Right hindlimb (tissue), 1 donor: ENCODE results near the gene INTS7.
"Not testable (repeated sequence)": the region's sequence is repeated elsewhere in the genome, so short reads cannot be mapped to it uniquely, and the experiment has no call there.

ENCODE experiments used
- DNase-seq: peaks from one replicate; pipeline ENCODE4 v3.0.0-alpha.2; 2018

INTS7 gene

GRCh38 chr1:211973541-211973940, 61.8 kb downstream of the INTS7 start:
- no peak for DNase-seq

DNA sequence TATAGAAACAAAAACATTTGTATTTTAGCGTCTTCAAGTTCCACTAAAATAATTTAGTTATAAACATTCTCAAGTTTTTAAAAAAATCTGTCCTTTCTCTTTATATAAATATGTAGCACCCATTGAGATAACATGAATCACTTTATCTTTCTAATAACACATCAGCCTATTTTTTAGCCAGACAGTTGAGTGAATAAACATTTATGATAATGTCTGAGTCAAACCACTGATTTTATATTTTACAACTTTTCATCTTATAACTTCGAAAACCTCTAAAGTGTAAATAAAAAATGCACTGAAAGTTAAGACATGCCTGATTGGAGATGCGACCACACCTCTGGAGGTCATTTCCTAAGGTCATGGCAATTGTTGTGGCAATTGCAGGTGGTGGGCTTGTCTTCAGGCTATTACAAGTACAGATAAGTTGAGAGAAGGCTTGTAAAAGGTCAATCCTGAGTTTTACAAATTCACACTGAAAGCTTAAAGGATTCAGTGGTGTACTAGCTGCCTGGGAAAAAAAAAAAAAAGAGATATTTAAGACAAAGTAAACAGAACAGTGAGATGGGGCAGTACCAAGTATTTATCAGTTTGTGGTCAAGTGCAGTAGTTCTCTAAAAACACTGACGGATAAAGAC, 67.0 kb downstream of the INTS7 start:
- DNase-seq = no peak

DNA sequence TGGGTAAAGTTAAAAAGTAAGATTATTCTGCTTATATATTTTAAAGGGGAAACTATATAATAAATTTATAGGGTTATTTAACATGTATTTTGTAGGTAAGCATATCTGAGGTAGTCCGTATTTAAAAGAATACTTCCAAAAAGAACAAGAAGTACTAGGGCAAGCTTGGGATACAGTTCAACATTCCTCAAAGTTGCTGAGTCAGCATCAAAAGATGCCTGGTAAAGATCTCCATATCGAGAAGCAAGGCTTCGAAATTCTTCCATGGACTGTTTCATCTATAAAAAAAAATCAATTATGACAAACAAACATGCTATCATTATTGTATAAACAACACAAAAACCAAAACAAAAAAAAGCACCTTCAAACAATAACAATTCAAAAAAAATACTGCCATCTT, 67.7 kb downstream of the INTS7 start:
- no peak for DNase-seq

DNA sequence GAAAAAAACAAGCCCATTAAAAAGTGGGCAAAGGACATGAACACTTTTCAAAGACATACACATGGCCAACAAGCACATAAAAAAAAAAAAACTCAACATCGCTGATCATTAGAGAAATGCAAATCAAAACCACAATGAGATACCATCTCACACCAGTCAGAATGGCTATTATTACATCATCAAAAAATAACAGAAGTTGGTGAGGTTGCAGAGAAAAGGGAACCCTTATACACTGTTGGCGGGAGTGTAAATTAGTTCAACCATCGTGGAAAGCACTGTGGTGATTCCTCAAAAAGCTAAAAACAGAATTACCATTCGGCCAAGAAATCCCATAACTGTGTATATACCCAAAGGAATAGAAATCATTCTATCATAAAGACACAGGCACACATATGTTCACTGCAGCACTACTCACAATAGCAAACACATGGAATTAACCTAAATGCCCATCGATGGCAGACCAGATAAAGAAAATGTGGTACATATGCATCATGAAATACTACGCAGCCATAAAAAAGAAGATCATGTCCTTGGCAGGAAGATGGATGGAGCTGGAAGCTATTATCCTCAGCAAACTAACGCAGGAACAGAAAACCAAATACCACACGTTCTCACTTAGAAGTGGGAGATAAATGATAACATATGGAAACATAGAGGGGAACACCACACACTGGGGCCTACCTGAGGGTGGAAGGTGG, 70.1 kb downstream of the INTS7 start:
- DNase-seq = no peak

- DNase-seq = no peak
Measured at GRCh38 chr1:211959680-211960079, 75.7 kb downstream of the INTS7 start.

DNA sequence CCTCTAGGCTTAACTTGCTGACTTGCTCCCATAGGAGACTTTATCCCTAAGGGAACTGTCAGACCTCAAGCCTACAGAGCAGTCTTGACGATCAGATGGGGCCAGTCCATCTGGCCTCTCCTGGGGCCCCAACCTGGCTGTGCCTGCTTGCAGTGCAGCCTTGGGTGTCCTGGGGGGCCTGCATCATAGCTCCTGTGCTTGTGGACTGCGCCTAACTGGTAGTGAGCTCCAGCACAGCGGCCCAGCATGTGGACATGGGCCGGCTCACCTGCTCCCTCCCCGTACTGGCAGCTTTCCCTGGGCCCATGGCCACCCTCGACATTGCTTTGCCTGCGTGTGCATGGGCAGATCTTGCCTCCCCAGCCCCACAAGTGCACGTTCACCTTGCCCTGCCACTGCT, 76.1 kb downstream of the INTS7 start:
- DNase-seq = no peak

GRCh38 chr1:211954028-211954427, 81.3 kb downstream of the INTS7 start:
- not testable (repeated sequence) for DNase-seq

DNA sequence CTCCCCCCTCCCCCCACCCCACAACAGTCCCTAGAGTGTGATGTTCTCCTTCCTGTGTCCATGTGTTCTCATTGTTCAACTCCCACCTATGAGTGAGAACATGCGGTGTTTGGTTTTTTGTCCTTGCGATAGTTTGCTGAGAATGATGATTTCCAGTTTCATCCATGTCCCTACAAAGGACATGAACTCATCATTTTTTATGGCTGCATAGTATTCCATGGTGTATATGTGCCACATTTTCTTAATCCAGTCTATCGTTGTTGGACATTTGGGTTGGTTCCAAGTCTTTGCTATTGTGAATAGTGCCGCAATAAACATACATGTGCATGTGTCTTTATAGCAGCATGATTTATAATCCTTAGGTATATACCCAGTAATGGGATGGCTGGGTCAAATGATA, 81.8 kb downstream of the INTS7 start:
- DNase-seq = not testable (repeated sequence)

- no peak for DNase-seq
Measured at GRCh38 chr1:211952299-211952698, 83.1 kb downstream of the INTS7 start.

DNA sequence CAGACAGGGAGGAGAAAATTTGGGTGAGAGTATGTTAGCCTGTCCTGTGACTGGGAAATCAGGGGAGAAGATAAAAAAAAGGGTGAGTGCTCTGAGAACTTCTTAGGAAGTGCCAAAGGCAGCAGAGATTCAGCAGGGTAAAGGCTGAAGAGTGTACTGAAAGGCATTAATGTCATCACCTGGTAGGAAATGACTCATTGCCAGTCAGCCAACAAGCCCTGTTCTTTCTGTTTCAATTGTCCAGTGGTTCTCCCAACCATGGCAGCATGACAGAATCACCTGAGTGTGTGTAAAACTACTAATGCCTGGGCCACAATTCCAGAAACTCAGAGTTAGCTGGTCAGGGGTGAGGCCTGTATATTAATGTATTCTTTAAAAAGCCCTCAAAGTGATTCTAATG, 83.5 kb downstream of the INTS7 start:
- DNase-seq = no peak

DNA sequence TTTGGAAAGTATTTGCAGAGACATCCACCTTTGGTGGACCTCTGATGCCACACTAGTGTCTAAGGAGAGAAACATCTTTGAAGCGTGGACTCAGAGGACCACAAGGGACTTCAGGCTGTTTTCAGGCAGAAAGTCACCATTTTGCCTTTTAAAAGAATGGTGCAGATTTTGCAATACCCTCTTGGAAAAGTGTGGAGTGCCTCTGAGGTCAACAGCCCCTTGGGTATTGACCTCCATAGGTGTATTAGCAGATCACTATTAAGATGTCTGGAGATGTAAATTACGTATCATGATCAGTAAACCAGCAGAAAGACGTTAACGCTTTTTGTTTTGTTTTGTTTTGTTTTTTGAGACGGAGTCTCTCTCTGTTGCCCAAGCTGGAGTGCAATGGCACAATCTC, 87.0 kb downstream of the INTS7 start:
- no peak for DNase-seq

- DNase-seq = no peak
Measured at GRCh38 chr1:211947396-211948295, 87.7 kb downstream of the INTS7 start.

DNA sequence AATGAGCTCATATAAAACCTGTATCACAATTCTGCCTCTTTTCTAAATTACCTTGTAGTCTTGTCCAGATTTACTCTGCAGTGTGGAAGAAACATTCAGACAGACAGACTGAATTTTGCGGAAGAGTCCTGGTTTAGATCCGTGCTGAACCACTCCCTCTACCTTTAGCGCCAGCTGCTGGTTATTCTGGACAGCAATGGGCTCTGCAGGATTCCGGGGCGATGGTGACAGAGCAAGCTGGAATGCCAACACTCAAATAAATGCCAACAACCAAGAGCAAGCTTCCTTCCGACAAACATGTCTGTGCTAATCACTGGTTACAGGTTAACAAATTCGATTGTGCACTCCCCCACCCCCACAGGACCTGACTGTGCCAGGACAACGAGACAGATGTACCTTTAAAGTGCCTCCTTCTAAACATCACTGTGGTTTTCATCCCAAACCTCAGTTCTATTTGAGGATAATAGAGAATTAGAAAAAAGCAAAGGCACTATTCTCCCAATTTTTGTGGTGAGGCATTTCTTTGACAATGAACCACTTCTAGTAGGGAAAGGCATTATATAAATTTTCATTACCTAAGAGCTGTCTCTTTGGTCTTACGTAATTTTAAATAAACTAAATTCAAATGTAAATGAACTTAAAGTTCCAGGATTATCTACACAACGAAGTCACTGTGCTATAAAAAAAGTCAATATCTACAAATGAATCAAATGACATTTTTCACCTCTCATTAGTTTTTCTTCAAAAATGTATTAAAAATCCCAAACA, 90.4 kb downstream of the INTS7 start:
- no peak for DNase-seq

GRCh38 chr1:211942583-211942982, 92.8 kb downstream of the INTS7 start:
- DNase-seq = no peak

- DNase-seq = no peak
Measured at GRCh38 chr1:211939876-211940468, 95.4 kb downstream of the INTS7 start.

GRCh38 chr1:211938561-211938997, 96.8 kb downstream of the INTS7 start:
- no peak for DNase-seq

DNA sequence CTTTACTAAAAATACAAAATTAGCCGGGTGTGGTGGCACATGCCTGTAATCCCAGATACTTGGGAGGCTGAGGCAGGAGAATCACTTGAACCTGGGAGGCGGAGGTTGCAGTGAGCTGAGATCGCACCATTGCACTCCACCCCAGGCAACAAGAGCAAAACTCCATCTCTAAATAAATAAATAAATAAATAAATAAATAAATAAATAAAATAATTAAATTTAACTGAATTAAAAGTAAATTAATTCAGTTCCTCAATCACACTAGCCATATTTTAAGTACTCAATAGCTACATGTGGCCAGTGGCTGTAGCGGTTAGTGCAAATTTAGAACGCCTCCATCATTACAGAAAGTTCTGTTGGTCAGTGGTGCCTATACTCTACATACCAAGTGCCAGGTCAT, 97.9 kb downstream of the INTS7 start:
- not testable (repeated sequence) for DNase-seq

DNA sequence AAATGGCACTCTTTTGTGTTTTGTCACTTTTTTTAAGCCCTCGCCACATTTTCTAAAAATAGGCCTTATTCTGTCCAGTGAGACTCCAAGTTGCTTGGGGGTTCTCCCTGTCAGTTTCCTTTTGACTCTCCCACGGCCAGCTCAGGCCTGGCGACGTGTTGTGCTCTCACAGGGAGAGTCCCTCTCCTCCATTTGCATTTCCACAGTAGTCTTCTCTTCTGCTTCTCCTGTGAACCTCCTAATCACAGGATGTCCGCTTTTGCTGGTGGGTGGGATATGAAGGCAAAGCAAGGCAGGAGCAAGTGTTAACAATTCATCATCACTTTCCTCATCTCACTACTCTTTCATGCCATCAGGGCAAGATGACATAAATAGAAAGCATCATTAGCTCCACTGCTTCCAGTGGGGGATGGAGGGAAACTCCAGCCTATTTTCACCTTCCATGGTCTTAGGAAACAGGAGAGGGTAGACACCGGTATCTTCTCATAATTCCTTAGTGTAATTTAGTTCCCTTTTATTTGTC, 99.8 kb downstream of the INTS7 start:
- DNase-seq = no peak

GRCh38 chr1:211933946-211934714, 101.2 kb downstream of the INTS7 start:
- DNase-seq = no peak

- DNase-seq = no peak
Measured at GRCh38 chr1:211932933-211933254, 102.5 kb downstream of the INTS7 start.

GRCh38 chr1:211932231-211932932, 103.0 kb downstream of the INTS7 start:
- DNase-seq = no peak
